NCI-H2227 (cell line): ENCODE measurements around the gene RARS2.
"Not testable (repeated sequence)": the region's sequence is repeated elsewhere in the genome, so short reads cannot be mapped to it uniquely, and the experiment has no call there.

ENCODE experiments used
- DNase-seq: peaks from one replicate; lab custom pipeline; 2025; ENCODE audit not compliant: unreplicated experiment; lab: John Stamatoyannopoulos, UW

RARS2 gene

DNA sequence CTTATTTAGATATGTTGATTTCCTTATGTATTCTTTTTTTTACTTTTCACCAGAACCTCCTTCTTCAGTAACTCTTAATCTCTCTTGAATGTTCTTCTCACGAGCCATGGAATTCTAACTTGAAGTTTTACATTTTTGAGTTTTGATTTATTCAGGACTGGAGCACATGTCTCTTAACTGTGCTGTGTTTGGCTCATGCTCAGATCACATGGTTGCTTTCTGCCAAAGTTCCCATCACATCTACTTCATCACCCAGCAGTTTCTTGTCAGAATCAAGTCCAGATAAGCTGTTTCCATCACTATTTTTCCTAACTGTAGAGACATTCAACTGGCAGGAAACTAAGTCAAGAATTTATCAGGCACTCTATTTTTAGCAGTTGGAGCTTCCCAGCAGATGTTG is 85.3 kb downstream of the RARS2 start:
- no peak for DNase-seq

DNA sequence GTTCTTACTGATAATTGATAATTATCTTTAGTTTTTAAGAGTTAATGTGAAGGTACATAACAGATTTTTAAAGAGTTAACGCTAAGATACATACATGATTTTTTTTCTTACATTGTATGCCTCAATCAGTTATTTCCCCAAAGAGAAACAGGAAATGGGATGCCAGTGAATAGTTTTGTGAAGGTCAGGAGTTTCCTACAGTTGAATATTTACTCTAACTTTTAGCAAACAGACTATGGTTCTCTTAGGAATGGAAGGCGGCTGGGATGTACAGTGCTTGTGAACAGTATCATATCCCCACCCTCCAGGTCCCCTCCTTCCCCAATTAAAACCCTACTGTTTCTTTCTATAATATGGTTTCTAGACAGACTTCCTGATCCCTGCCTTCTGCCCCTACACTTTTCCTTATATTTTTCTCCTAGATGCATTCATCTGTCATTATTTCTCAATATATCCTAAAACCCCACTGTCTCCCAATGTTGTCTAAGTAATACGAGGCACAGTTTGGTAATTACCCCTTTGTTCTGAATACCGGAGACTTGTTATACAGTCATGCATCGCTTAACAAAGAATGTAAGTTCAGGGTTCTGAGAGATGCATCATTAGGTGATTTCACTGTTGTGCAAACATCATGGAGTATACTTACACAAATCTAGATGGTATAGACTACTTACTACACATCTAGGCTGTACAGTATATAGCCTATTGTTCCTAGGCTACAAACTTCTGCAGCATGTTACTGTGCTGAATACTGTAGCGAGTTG is 87.8 kb downstream of the RARS2 start:
- no peak for DNase-seq

DNA sequence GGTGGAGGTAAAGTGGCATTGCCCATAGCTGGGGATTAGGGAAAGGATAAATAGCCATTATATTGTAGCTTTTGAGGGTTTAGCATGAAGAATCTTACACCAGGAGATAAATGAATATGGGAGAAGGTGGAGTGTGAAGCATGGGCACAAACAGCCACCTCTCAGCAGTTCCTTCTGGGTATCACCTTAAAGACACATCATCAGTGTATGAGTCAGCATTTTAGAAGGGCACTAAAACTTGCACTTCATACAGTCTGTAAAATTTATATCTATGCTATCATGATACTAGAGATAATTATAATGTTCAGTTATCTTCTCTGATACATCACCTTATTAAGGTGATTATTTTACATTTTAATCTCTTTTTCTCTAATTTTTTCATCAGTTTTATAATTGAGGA is 91.7 kb downstream of the RARS2 start:
- no peak for DNase-seq

DNA sequence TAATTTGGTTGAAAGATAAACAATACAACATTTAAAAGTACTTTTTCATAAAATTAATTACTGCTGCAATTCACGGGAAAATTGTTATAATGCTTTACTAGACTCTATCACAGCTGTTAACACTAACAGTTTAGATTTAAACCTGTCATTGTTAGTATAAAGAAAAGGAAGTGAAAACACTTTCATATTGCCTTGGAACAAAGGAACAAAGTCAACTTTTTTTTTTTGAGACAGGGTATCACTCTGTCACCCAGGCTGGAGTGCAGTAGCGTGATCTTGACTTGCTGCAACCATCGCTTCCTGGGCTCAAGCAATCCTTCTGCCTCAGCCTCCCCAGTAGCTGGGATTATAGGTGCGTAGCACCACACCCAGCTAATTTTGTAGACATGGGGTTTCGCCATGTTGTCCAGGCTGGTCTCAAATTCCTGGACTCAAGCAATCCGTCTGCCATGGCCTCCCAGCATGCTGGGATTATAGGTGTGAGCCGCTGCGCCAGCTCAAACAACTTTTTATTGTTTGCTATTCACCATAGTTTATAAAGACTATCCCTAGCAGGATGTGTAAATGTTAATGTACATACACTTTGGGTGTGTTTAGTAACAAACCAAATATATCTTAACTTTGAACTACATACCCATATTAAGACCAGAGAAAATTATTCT is 94.9 kb downstream of the RARS2 start:
- no peak for DNase-seq

DNA sequence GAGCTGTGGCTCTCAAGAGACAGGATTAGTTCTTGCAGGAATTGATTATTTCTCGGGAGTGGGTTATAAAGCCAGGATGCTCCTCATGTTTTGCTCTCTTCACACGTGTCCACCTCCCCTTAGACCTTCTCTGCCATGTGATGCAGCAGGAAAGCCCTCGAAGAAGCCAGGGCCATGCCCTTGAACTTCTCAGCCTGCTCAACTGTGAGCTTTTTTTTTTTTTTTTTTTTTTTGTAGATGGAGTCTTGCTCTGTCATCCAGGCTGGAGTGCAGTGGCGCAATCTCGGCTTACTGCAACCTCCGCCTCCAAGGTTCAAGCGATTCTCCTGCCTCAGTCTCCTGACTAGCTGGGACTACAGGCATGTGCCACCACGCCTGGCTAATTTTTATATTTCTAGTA is 100.5 kb downstream of the RARS2 start:
- not testable (repeated sequence) for DNase-seq

DNA sequence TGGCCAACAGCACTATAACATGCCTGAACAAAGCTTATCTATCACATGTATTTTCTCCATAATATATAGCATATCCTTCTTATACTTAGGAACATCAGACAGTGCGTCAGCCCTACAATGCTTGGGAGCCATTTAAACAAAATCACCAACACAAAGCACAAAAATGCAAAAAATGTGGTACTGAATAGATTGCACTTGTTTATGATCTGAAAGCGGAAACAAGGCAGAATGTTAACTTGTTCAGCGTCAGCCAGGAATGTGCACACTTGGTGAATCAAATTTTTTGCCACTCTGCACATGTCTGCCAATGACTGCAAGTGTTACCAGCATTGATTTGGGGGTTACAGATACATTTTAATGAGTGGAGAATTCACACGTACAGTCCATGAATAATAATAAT is 102.2 kb downstream of the RARS2 start:
- no peak for DNase-seq

DNA sequence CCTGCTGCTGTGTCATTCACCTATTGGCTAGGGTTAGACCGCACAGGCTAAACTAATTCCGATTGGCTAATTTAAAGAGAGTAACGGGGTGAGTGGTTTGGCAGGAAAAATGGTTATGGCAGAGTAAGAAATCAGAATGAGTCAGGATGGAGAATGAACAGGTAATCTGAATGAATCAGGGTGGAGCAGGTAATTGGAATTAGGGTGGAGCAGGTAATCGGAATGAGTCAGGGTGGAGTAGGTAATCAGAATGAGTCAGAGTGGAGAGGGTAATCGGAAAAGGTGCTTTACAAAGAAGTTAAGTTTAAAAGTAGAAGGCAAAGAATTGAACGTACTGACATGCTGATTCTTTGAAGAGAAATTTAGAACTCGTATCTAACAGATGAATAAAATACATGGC is 105.3 kb downstream of the RARS2 start:
- DNase-seq, result no peak

DNA sequence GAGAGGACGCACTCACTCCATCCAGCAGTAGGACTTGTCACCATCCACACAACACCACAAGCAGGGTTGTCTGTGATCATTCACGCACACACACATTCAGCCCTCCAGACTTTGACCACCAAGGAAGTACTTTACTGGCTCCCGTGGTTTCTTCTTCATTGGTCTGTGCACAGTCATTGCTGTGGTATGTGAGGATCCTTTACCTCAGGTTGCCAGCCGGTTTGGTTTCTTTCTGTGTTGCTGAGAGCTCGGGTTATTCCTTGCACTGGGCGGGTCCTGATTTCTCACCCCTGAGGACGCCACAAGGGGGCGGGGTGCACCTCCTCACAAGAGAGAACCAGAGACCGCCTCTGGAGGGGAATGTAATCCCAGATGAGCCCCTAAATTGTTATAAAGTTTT is 105.9 kb downstream of the RARS2 start:
- DNase-seq, result no peak

DNA sequence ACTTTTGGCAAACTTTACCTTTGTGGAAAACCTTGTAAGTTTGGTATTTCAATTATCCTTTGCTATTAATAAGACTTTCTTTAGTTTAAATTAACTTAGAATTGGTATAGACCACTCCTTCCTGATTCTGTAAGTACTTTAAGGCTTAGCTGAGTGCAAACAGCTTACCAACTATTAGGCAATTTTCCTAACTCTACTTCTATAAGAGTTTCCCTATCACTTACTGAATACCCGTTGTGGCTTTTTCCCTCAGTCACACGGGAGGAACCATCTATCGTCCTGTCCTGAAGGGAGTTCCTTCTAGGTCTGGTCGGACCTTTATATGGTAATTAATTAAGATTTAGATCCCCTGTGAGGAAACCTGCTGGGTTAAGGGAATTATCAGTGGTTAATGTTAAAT is 107.4 kb downstream of the RARS2 start:
- no peak for DNase-seq

DNA sequence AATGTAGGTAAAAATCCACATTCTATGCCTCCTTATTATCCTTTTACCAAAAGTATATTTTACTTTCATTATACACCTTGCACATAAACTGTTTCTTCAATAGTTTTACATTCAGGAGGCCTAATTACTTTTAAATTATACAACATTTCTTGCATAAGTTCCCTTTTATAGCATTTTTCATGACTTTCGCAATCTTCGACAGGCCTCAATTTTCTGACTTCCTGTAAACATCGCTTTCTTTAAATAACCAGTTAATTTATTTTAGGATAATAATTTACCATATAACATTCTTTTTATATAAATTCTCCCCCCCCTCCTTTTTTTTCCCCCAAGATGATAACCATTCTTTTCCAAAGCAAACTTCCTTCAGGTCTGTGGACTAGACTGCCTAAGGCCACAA is 107.9 kb downstream of the RARS2 start:
- no peak for DNase-seq

DNA sequence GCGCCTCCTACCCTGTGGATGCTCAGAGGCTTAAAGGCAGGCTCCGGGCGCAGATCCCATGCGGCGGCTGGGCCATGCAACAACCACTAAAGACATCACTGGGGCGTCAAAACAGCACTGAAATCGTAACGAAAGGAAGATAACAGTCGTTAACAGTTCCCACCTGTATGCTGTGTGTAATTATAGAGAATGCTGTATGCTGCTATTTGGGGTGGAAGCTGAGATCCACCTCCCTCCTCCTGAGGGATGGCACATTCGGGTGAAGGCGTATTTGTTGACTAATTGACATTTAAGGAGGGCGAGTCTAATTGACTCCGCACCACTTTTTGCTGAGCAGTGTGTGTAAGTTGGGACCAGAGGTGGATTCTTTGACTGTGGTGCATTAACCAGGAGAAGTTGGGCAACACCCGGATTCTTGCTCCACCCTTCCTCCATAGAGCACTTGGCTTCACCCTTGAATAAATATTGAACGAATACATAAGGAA is 116.3 kb downstream of the RARS2 start:
- no peak for DNase-seq

GRCh38 chr6:87472525-87473418 is 117.0 kb downstream of the RARS2 start, which contains the start of gene SLC35A1:
TSS of gene SLC35A1 (plus strand) at chr6:87472974. CDS start at chr6:87473004, 30 bp downstream.
- DNase-seq, result peak; percentile 82

DNA sequence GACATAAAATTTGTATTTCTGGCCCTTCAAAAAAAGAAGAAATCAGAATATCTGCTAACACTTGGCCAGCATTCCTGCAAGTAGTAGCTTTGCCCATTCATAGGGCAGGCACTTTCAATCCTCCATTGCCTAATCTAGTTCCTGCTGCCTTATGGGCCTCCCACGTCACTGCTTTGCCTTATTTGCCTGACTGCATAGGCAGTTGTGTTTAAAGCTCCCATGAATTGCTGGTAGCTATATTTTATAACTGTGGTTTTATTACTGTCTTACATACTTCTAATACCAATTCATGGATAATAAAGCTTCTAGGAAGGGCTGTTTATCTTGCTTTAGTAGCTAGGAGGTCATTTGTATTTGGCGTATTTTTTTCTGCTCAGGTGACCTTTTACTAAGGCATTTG is 124.7 kb downstream of the RARS2 start:
- no peak for DNase-seq
